ENCODE results near the gene KCNK5. TPM values are rescaled to one million over a fixed set of nuclear protein-coding genes. Genes with fewer than 3 reads are reported as not detected.

Gene KCNK5
- total and polyA plus RNA-seq, 2 donors = 2.6 to 3.9 TPM

- WGBS = 95% methylated on average over 5 of the region's 5 CpGs
- no peaks in the 10 kb centered on the region for H3K27me3 ChIP-seq (ENCODE audit: control insufficient read depth in 2 of 2, insufficient read depth in 1 of 2, low read length in 1 of 2)
- no peak overlapping the region for H3K27ac ChIP-seq (ENCODE audit: low read depth in 1 of 2, low read length in 1 of 2)
- no peaks in the 10 kb centered on the region for H3K36me3 ChIP-seq (ENCODE audit: control insufficient read depth in 2 of 2, insufficient read depth in 2 of 2, low read length in 1 of 2)
- H3K9me3 ChIP-seq (ENCODE audit: control insufficient read depth in 2 of 2, insufficient read depth in 1 of 2, low read length in 1 of 2) = no peaks in the 10 kb centered on the region
- H3K4me1 ChIP-seq (ENCODE audit: control insufficient read depth in 2 of 2, insufficient read depth in 2 of 2, low read length in 2 of 2) = peaks cover 4 to 20% of the 10 kb centered on the region in 2 donors
- no peak for DNase-seq (ENCODE audit: low read depth in 6 of 9, low spot score in 9 of 9)
- no peak overlapping the region for H3K4me3 ChIP-seq (ENCODE audit: low read length in 2 of 2)
These were observed 37.6 kb upstream of the KCNK5 start for GRCh38 chr6:39266782-39267355.

GRCh38 chr6:39266375-39266774 is 37.1 kb upstream of the KCNK5 start:
- no peaks in the 10 kb centered on the region for H3K36me3 ChIP-seq (ENCODE audit: control insufficient read depth in 2 of 2, insufficient read depth in 2 of 2, low read length in 1 of 2)
- no peak overlapping the region for H3K27ac ChIP-seq (ENCODE audit: low read depth in 1 of 2, low read length in 1 of 2)
- DNase-seq (ENCODE audit: low read depth in 6 of 9, low spot score in 9 of 9) = no peak
- 99% methylated on average over 2 of the region's 2 CpGs for WGBS
- H3K9me3 ChIP-seq (ENCODE audit: control insufficient read depth in 2 of 2, insufficient read depth in 1 of 2, low read length in 1 of 2) = no peaks in the 10 kb centered on the region
- peaks cover 4 to 20% of the 10 kb centered on the region in 2 donors for H3K4me1 ChIP-seq (ENCODE audit: control insufficient read depth in 2 of 2, insufficient read depth in 2 of 2, low read length in 2 of 2)
- H3K27me3 ChIP-seq (ENCODE audit: control insufficient read depth in 2 of 2, insufficient read depth in 1 of 2, low read length in 1 of 2) = no peaks in the 10 kb centered on the region
- H3K4me3 ChIP-seq (ENCODE audit: low read length in 2 of 2) = no peak overlapping the region

GRCh38 chr6:39263303-39264037 is 34.2 kb upstream of the KCNK5 start:
- H3K36me3 ChIP-seq (ENCODE audit: control insufficient read depth in 2 of 2, insufficient read depth in 2 of 2, low read length in 1 of 2) = no peaks in the 10 kb centered on the region
- no peak overlapping the region for H3K4me3 ChIP-seq (ENCODE audit: low read length in 2 of 2)
- WGBS = 36% methylated on average over 5 of the region's 5 CpGs
- no peaks in the 10 kb centered on the region for H3K9me3 ChIP-seq (ENCODE audit: control insufficient read depth in 2 of 2, insufficient read depth in 1 of 2, low read length in 1 of 2)
- peaks cover 4 to 15% of the 10 kb centered on the region in 2 donors for H3K4me1 ChIP-seq (ENCODE audit: control insufficient read depth in 2 of 2, insufficient read depth in 2 of 2, low read length in 2 of 2)
- no peak overlapping the region for H3K27ac ChIP-seq (ENCODE audit: low read depth in 1 of 2, low read length in 1 of 2)
- peak in 1 of 9 donors; percentile 37 for DNase-seq (ENCODE audit: low read depth in 6 of 9, low spot score in 9 of 9)
- H3K27me3 ChIP-seq (ENCODE audit: control insufficient read depth in 2 of 2, insufficient read depth in 1 of 2, low read length in 1 of 2) = no peaks in the 10 kb centered on the region

- Histone ChIP-seq H3K4me3 (ENCODE audit: low read length in 2 of 2) (no peak overlapping the region), H3K27ac (ENCODE audit: low read depth in 1 of 2, low read length in 1 of 2) (no peak overlapping the region), H3K36me3 (ENCODE audit: control insufficient read depth in 2 of 2, insufficient read depth in 2 of 2, low read length in 1 of 2) (no peaks in the 10 kb centered on the region), H3K27me3 (ENCODE audit: control insufficient read depth in 2 of 2, insufficient read depth in 1 of 2, low read length in 1 of 2) (no peaks in the 10 kb centered on the region), H3K9me3 (ENCODE audit: control insufficient read depth in 2 of 2, insufficient read depth in 1 of 2, low read length in 1 of 2) (no peaks in the 10 kb centered on the region), H3K4me1 (ENCODE audit: control insufficient read depth in 2 of 2, insufficient read depth in 2 of 2, low read length in 2 of 2) (peaks cover 0 to 1% of the 10 kb centered on the region in 2 donors)
- DNase-seq (ENCODE audit: low read depth in 6 of 9, low spot score in 9 of 9) = no peak
- 97% methylated on average over 3 of the region's 3 CpGs for WGBS
These were observed 32.5 kb upstream of the KCNK5 start for GRCh38 chr6:39261751-39262150.

- H3K4me1 ChIP-seq (ENCODE audit: control insufficient read depth in 2 of 2, insufficient read depth in 2 of 2, low read length in 2 of 2) = peaks cover 0 to 9% of the 10 kb centered on the region in 2 donors
- H3K27ac ChIP-seq (ENCODE audit: low read depth in 1 of 2, low read length in 1 of 2) = no peak overlapping the region
- no peaks in the 10 kb centered on the region for H3K36me3 ChIP-seq (ENCODE audit: control insufficient read depth in 2 of 2, insufficient read depth in 2 of 2, low read length in 1 of 2)
- H3K4me3 ChIP-seq (ENCODE audit: low read length in 2 of 2) = no peak overlapping the region
- H3K27me3 ChIP-seq (ENCODE audit: control insufficient read depth in 2 of 2, insufficient read depth in 1 of 2, low read length in 1 of 2) = no peaks in the 10 kb centered on the region
- DNase-seq (ENCODE audit: low read depth in 6 of 9, low spot score in 9 of 9) = no peak
- 96% methylated on average over 2 of the region's 2 CpGs for WGBS
- no peaks in the 10 kb centered on the region for H3K9me3 ChIP-seq (ENCODE audit: control insufficient read depth in 2 of 2, insufficient read depth in 1 of 2, low read length in 1 of 2)
These were observed 31.7 kb upstream of the KCNK5 start for GRCh38 chr6:39260953-39261352.

GRCh38 chr6:39260456-39260855 is 31.2 kb upstream of the KCNK5 start:
- H3K4me3 ChIP-seq (ENCODE audit: low read length in 2 of 2) = no peak overlapping the region
- WGBS = 98% methylated on average over 2 of the region's 2 CpGs
- no peak for DNase-seq (ENCODE audit: low read depth in 6 of 9, low spot score in 9 of 9)
- no peaks in the 10 kb centered on the region for H3K27me3 ChIP-seq (ENCODE audit: control insufficient read depth in 2 of 2, insufficient read depth in 1 of 2, low read length in 1 of 2)
- peaks cover 0 to 9% of the 10 kb centered on the region in 2 donors for H3K4me1 ChIP-seq (ENCODE audit: control insufficient read depth in 2 of 2, insufficient read depth in 2 of 2, low read length in 2 of 2)
- no peak overlapping the region for H3K27ac ChIP-seq (ENCODE audit: low read depth in 1 of 2, low read length in 1 of 2)
- H3K9me3 ChIP-seq (ENCODE audit: control insufficient read depth in 2 of 2, insufficient read depth in 1 of 2, low read length in 1 of 2) = no peaks in the 10 kb centered on the region
- H3K36me3 ChIP-seq (ENCODE audit: control insufficient read depth in 2 of 2, insufficient read depth in 2 of 2, low read length in 1 of 2) = no peaks in the 10 kb centered on the region

GRCh38 chr6:39256294-39256940 is 27.1 kb upstream of the KCNK5 start:
- peaks cover 0 to 9% of the 10 kb centered on the region in 2 donors for H3K4me1 ChIP-seq (ENCODE audit: control insufficient read depth in 2 of 2, insufficient read depth in 2 of 2, low read length in 2 of 2)
- DNase-seq (ENCODE audit: low read depth in 6 of 9, low spot score in 9 of 9) = peak in 8 of 9 donors; percentile 16 to 71 (median 27)
- H3K4me3 ChIP-seq (ENCODE audit: low read length in 2 of 2) = no peak overlapping the region
- 93% methylated on average over 2 of the region's 2 CpGs for WGBS
- H3K27me3 ChIP-seq (ENCODE audit: control insufficient read depth in 2 of 2, insufficient read depth in 1 of 2, low read length in 1 of 2) = no peaks in the 10 kb centered on the region
- no peaks in the 10 kb centered on the region for H3K9me3 ChIP-seq (ENCODE audit: control insufficient read depth in 2 of 2, insufficient read depth in 1 of 2, low read length in 1 of 2)
- peak overlapping the region in 1 of 2 donors; percentile 19 for H3K27ac ChIP-seq (ENCODE audit: low read depth in 1 of 2, low read length in 1 of 2)
- H3K36me3 ChIP-seq (ENCODE audit: control insufficient read depth in 2 of 2, insufficient read depth in 2 of 2, low read length in 1 of 2) = no peaks in the 10 kb centered on the region

GRCh38 chr6:39254999-39255535 is 25.8 kb upstream of the KCNK5 start:
- H3K4me1 ChIP-seq (ENCODE audit: control insufficient read depth in 2 of 2, insufficient read depth in 2 of 2, low read length in 2 of 2) = peaks cover 0 to 9% of the 10 kb centered on the region in 2 donors
- H3K9me3 ChIP-seq (ENCODE audit: control insufficient read depth in 2 of 2, insufficient read depth in 1 of 2, low read length in 1 of 2) = no peaks in the 10 kb centered on the region
- DNase-seq (ENCODE audit: low read depth in 6 of 9, low spot score in 9 of 9) = no peak
- 84% methylated on average over 4 of the region's 4 CpGs for WGBS
- no peaks in the 10 kb centered on the region for H3K36me3 ChIP-seq (ENCODE audit: control insufficient read depth in 2 of 2, insufficient read depth in 2 of 2, low read length in 1 of 2)
- H3K4me3 ChIP-seq (ENCODE audit: low read length in 2 of 2) = no peak overlapping the region
- H3K27me3 ChIP-seq (ENCODE audit: control insufficient read depth in 2 of 2, insufficient read depth in 1 of 2, low read length in 1 of 2) = no peaks in the 10 kb centered on the region
- H3K27ac ChIP-seq (ENCODE audit: low read depth in 1 of 2, low read length in 1 of 2) = no peak overlapping the region

- Histone ChIP-seq H3K36me3 (ENCODE audit: control insufficient read depth in 2 of 2, insufficient read depth in 2 of 2, low read length in 1 of 2) (no peaks in the 10 kb centered on the region), H3K27ac (ENCODE audit: low read depth in 1 of 2, low read length in 1 of 2) (no peak overlapping the region), H3K27me3 (ENCODE audit: control insufficient read depth in 2 of 2, insufficient read depth in 1 of 2, low read length in 1 of 2) (no peaks in the 10 kb centered on the region), H3K4me3 (ENCODE audit: low read length in 2 of 2) (no peak overlapping the region), H3K4me1 (ENCODE audit: control insufficient read depth in 2 of 2, insufficient read depth in 2 of 2, low read length in 2 of 2) (peaks cover 0 to 4% of the 10 kb centered on the region in 2 donors), H3K9me3 (ENCODE audit: control insufficient read depth in 2 of 2, insufficient read depth in 1 of 2, low read length in 1 of 2) (no peaks in the 10 kb centered on the region)
- 81% methylated on average over 8 of the region's 8 CpGs for WGBS
- DNase-seq (ENCODE audit: low read depth in 6 of 9, low spot score in 9 of 9) = no peak
These were observed 22.1 kb upstream of the KCNK5 start for GRCh38 chr6:39251406-39251805.
